Psoas muscle (tissue), 8 donors: Measurements from ENCODE around the gene GRID2. TPM values are rescaled to one million over a fixed set of nuclear protein-coding genes. Genes with fewer than 3 reads are reported as not detected.

ENCODE experiments used
- ATAC-seq, 4 donors: fragments of 200-7000 bp; cut with Tn5 transposase; one replicate each; pipeline ENCODE4 v1.9.1; 2020; ENCODE audit warnings: moderate library complexity in 3 of 4, mild to moderate bottlenecking in 2 of 4
- DNase-seq, 2 donors: peaks; one replicate each; pipeline ENCODE4 v3.0.0-alpha.2; 2020
- H3K27ac ChIP-seq: fragments of 200-600 bp; one replicate; pipeline ENCODE4 v1.8.0; 2022
- H3K27me3 ChIP-seq, 3 donors: fragments of 200-600 bp in 1 of 3; one replicate each; pipeline versions ENCODE4 v1.6.1 to v1.8.0; 2013 to 2022; ENCODE audit warnings: low read length in 2 of 3, mild to moderate bottlenecking in 2 of 3, moderate library complexity in 1 of 3; ENCODE audit not compliant: insufficient read depth in 3 of 3
- H3K36me3 ChIP-seq, 2 donors: fragments of 200-600 bp in 1 of 2; one replicate each; pipeline versions ENCODE4 v1.6.1 to v1.8.0; 2013 to 2022; ENCODE audit warnings: low read depth in 1 of 2, mild to moderate bottlenecking in 1 of 2, moderate library complexity in 1 of 2; ENCODE audit not compliant: insufficient read depth in 1 of 2
- H3K4me1 ChIP-seq: fragments of 200-600 bp; one replicate; pipeline ENCODE4 v1.8.0; 2022
- H3K4me3 ChIP-seq: fragments of 200-600 bp; one replicate; pipeline ENCODE4 v1.8.0; 2022; ENCODE audit warnings: mild to moderate bottlenecking
- H3K9me3 ChIP-seq: fragments of 200-600 bp; one replicate; pipeline ENCODE4 v1.8.0; 2022
- CTCF ChIP-seq: fragments of 200-600 bp; IDR thresholded peaks from one replicate; pipeline ENCODE4 v1.8.0; 2022; ENCODE audit warnings: antibody characterized with exemption
- WGBS, 3 donors: extraction: QIAGEN DNeasy Blood & Tissue Kit; methylation state at CpG; one replicate each; pipeline versions ENCODE4 v1.1.6 to v1.1.7; 2013; 5-methylcytosine and 5-hydroxymethylcytosine counted together
- intact Hi-C, 2 donors: fragments of 100-400 bp; cut with DNase I; formaldehyde crosslinking; loops; one replicate each; pipeline versions ENCODE4 v1.11.0 to v1.14.2; 2022
- polyA plus RNA-seq, 3 donors: library from polyadenylated mRNA; stranded (reverse); fragments of 200-250 nt; gene quantifications; one replicate each; pipeline ENCODE4 v1.2.3, GENCODE V29; 2013
- total RNA-seq, 4 donors: library from RNA; stranded (reverse); fragmentation: NEBNext Ultra II Directional in 2 of 4; extraction: Animal tissue kit (Norgen Biotek cat#: 25700) in 2 of 4; gene quantifications; one replicate each; pipeline versions ENCODE4 v1.2.1 to v1.2.4, GENCODE V29; 2021 to 2023
- donor health status: healthy with polysubstance abuse.
- donor health status: DM: no; HTN: no; CAD: no; lungs with moderate emphysema.
- donor health status: Bipolar disorder and iron deficiency.
- donor health status: healthy.
- donor health status: DM: yes; HTN: yes; CAD: no.
- donor health status: DM: no; HTN: no; CAD: no.
- donor health status: DM: no; HTN: no; CAD: no.
- donor health status: DM: yes; HTN: yes; CAD: no.

The GRID2 gene
- total and polyA plus RNA-seq, 7 donors = not detected

GRCh38 chr4:93722446-93722845 is 1418.7 kb downstream of the GRID2 start:
- WGBS, 3 donors = 84 to 94% (median 87%) methylated on average over 1 of the region's 1 CpG
- H3K4me3 ChIP-seq = no peak overlapping the region
- no peak overlapping the region for H3K27ac ChIP-seq
- intact Hi-C loops = no loop called here
- TF ChIP-seq CTCF = no peak
- DNase-seq (no peak), ATAC-seq (no peak)
- no peaks in the 10 kb centered on the region for H3K9me3 ChIP-seq
- no peaks in the 10 kb centered on the region for H3K36me3 ChIP-seq
- no peaks in the 10 kb centered on the region for H3K4me1 ChIP-seq
- no peaks in the 10 kb centered on the region for H3K27me3 ChIP-seq

GRCh38 chr4:93730251-93730650 is 1426.5 kb downstream of the GRID2 start:
- no peak for TF ChIP-seq CTCF
- Histone ChIP-seq H3K36me3 (no peaks in the 10 kb centered on the region), H3K27ac (no peak overlapping the region), H3K4me3 (no peak overlapping the region), H3K27me3 (no peaks in the 10 kb centered on the region), H3K9me3 (no peaks in the 10 kb centered on the region), H3K4me1 (no peaks in the 10 kb centered on the region)
- ATAC-seq (no peak), DNase-seq (no peak)
- WGBS, 3 donors = 28 to 44% (median 35%) methylated on average over 1 of the region's 1 CpG
- intact Hi-C loops = no loop called here

DNA sequence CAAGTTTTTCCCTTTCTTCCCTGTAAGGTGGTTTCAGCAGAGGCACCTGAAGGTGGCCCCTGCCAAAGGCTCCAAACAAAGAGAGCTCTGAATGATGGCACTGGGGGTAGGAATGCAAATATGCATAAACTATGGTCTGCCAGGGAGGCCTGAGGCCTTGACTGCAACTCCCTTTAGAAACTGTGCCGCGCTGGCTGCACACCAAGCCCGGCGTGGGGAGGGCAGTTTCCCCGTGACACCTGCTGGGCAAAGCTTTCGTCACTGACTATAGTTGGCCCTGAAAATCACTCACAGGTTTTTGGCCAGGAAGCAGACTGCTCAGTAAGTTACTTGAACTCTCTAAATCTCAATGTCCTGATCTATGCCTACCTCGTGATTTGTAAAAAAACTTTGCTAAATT is 1427.0 kb downstream of the GRID2 start:
- no peak overlapping the region for H3K27ac ChIP-seq
- H3K4me1 ChIP-seq = no peaks in the 10 kb centered on the region
- H3K4me3 ChIP-seq = no peak overlapping the region
- no peak for TF ChIP-seq CTCF
- intact Hi-C loops = no loop called here
- ATAC-seq (peak in 1 of 4 donors; percentile 39), DNase-seq (no peak)
- no peaks in the 10 kb centered on the region for H3K9me3 ChIP-seq
- no peaks in the 10 kb centered on the region for H3K27me3 ChIP-seq
- WGBS, 3 donors = 34 to 61% (median 46%) methylated on average over 7 of the region's 7 CpGs
- H3K36me3 ChIP-seq = no peaks in the 10 kb centered on the region

DNA sequence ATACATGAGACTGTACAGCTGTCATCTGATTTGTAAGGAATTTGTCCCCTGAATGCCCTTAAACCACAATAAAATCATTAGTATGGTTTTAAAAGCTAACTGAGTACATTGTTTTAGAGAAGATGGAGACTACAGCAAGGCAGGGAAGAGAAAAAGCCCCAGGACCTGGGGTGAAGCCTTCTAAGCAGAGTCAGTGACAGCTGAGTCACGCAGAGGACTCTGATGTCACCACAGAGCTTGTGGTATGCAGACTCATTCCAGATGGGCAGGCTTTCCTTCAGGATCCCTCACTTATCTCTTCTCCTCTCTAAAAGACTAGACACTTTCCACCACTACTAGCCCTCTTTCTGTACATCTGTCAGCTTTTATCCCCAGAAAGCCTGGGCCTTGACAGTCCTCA is 1427.7 kb downstream of the GRID2 start:
- no peak for DNase-seq
- peak in 1 of 4 donors; percentile 62 for ATAC-seq
- Histone ChIP-seq H3K4me1 (no peaks in the 10 kb centered on the region), H3K27ac (no peak overlapping the region), H3K36me3 (no peaks in the 10 kb centered on the region), H3K9me3 (no peaks in the 10 kb centered on the region), H3K27me3 (no peaks in the 10 kb centered on the region), H3K4me3 (no peak overlapping the region)
- no peak for TF ChIP-seq CTCF
- intact Hi-C loops = no loop called here
- 25 to 47% (median 35%) methylated on average over 1 of the region's 1 CpG for WGBS, 3 donors

GRCh38 chr4:93732509-93732908 is 1428.7 kb downstream of the GRID2 start:
- WGBS, 3 donors = 47 to 83% (median 68%) methylated on average over 1 of the region's 1 CpG
- H3K4me1 ChIP-seq = no peaks in the 10 kb centered on the region
- H3K4me3 ChIP-seq = no peak overlapping the region
- H3K9me3 ChIP-seq = no peaks in the 10 kb centered on the region
- intact Hi-C loops = no loop called here
- DNase-seq (no peak), ATAC-seq (no peak)
- no peak overlapping the region for H3K27ac ChIP-seq
- no peaks in the 10 kb centered on the region for H3K36me3 ChIP-seq
- no peak for TF ChIP-seq CTCF
- H3K27me3 ChIP-seq = no peaks in the 10 kb centered on the region
